Thoracic aorta (tissue), 2 donors: ENCODE results near the gene UTP20. TPM values are rescaled to one million over a fixed set of nuclear protein-coding genes. Genes with fewer than 3 reads are reported as not detected.

Source experiments
- ATAC-seq: fragments of 150-250 bp; one replicate; pipeline ENCODE4 v1.8.0; 2017; ENCODE audit warnings: low read depth; ENCODE audit not compliant: insufficient number of reproducible peaks, low FRiP score
- DNase-seq: peaks from one replicate; pipeline ENCODE4 v3.0.0-alpha.2; 2020; ENCODE audit warnings: low spot score
- H3K27ac ChIP-seq, 2 donors: fragments of 200-600 bp; sonication (generic); 1 replicate in 1 of 2; 2 replicates in 1 of 2; pipeline ENCODE4 v1.5.1; 2016; ENCODE audit warnings: mild to moderate bottlenecking in 2 of 2, moderate library complexity in 2 of 2
- H3K27me3 ChIP-seq: fragments of 200-600 bp; sonication (generic); replicated peaks from 2 replicates; pipeline ENCODE4 v1.6.0; 2016; ENCODE audit warnings: mild to moderate bottlenecking; ENCODE audit not compliant: insufficient read depth
- H3K36me3 ChIP-seq: fragments of 200-600 bp; sonication (generic); one replicate; pipeline ENCODE4 v1.5.1; 2016
- H3K4me1 ChIP-seq, 2 donors: fragments of 200-600 bp; sonication (generic); 1 replicate in 1 of 2; 2 replicates in 1 of 2; pipeline versions ENCODE4 v1.5.1 to v1.6.0; 2016; ENCODE audit warnings: low read depth in 2 of 2, mild to moderate bottlenecking in 1 of 2; ENCODE audit not compliant: control insufficient read depth in 1 of 2
- H3K4me3 ChIP-seq: fragments of 200-600 bp; sonication (generic); 2 replicates; pipeline ENCODE4 v1.5.1; 2016; ENCODE audit warnings: mild to moderate bottlenecking
- H3K9me3 ChIP-seq: fragments of 200-600 bp; sonication (generic); 2 replicates; pipeline ENCODE4 v1.5.1; 2016
- CTCF ChIP-seq: fragments of 200-600 bp; sonication (generic); IDR thresholded peaks from one replicate; pipeline ENCODE4 v1.5.1; 2019; ENCODE audit warnings: antibody characterized with exemption
- total RNA-seq, 2 donors: library from RNA; depleted of rRNA; stranded (reverse); fragments of >200 nt; gene quantifications; one replicate each; pipeline versions ENCODE4 v1.1.0 to v1.2.3, GENCODE V29; 2016

The UTP20 gene
- 10 to 100 TPM in 1 of 2 donors, 1 to 10 TPM in 1; 5.8 to 17.9 TPM for total RNA-seq

GRCh38 chr12:101280006-101280505, at the start of gene UTP20:
UTP20 (plus strand) TSS chr12:101280105; CDS start chr12:101280283, 178 bp downstream.
- peak; percentile 63 for DNase-seq
- TF ChIP-seq CTCF = no peak
- Histone ChIP-seq H3K36me3 (no peaks in the 10 kb centered on the region), H3K27me3 (no peaks in the 10 kb centered on the region), H3K9me3 (no peaks in the 10 kb centered on the region), H3K27ac (no peak within 1 kb of the TSS), H3K4me3 (peak within 1 kb of the TSS; percentile 100), H3K4me1 (peaks cover 4 to 5% of the 10 kb centered on the region in 2 donors)
- peak; percentile 96 for ATAC-seq

GRCh38 chr12:101230547-101230946, 49.4 kb upstream of the UTP20 start:
- no peaks in the 10 kb centered on the region for H3K9me3 ChIP-seq
- TF ChIP-seq CTCF = no peak
- DNase-seq (no peak), ATAC-seq (no peak)
- no peaks in the 10 kb centered on the region for H3K4me1 ChIP-seq
- H3K27me3 ChIP-seq = no peaks in the 10 kb centered on the region
- H3K27ac ChIP-seq = no peak overlapping the region
- H3K36me3 ChIP-seq = no peaks in the 10 kb centered on the region
- H3K4me3 ChIP-seq = no peak overlapping the region

- H3K4me3 ChIP-seq = no peak overlapping the region
- ATAC-seq (no peak), DNase-seq (no peak)
- TF ChIP-seq CTCF = no peak
- H3K27me3 ChIP-seq = no peaks in the 10 kb centered on the region
- H3K4me1 ChIP-seq = no peaks in the 10 kb centered on the region
- H3K27ac ChIP-seq = no peak overlapping the region
- no peaks in the 10 kb centered on the region for H3K9me3 ChIP-seq
- no peaks in the 10 kb centered on the region for H3K36me3 ChIP-seq
Measured at GRCh38 chr12:101231636-101232035, 48.3 kb upstream of the UTP20 start.

- Histone ChIP-seq H3K27me3 (no peaks in the 10 kb centered on the region), H3K9me3 (no peaks in the 10 kb centered on the region), H3K4me1 (no peaks in the 10 kb centered on the region), H3K36me3 (no peaks in the 10 kb centered on the region), H3K4me3 (no peak overlapping the region), H3K27ac (no peak overlapping the region)
- TF ChIP-seq CTCF = no peak
- DNase-seq (no peak), ATAC-seq (no peak)
Measured at GRCh38 chr12:101235686-101236085, 44.2 kb upstream of the UTP20 start.

GRCh38 chr12:101238306-101238705, 41.6 kb upstream of the UTP20 start:
- no peak for TF ChIP-seq CTCF
- no peaks in the 10 kb centered on the region for H3K9me3 ChIP-seq
- no peak overlapping the region for H3K27ac ChIP-seq
- H3K27me3 ChIP-seq = no peaks in the 10 kb centered on the region
- H3K36me3 ChIP-seq = no peaks in the 10 kb centered on the region
- ATAC-seq (no peak), DNase-seq (no peak)
- no peak overlapping the region for H3K4me3 ChIP-seq
- no peaks in the 10 kb centered on the region for H3K4me1 ChIP-seq
